HepG2 (cell line): Measurements from ENCODE around the gene SHPK. TPM values are rescaled to one million over a fixed set of nuclear protein-coding genes. Genes with fewer than 3 reads are reported as not detected.

Experiments used
- ATF4 ChIP-seq, 2 experiments: fragments of 450-650 bp in 1 of 2; sonication (generic) in 1 of 2; formaldehyde crosslinking; IDR thresholded peaks; 2 replicates each; pipeline versions ENCODE4 v1.5.0 to v1.8.0; 2020 to 2022; ENCODE audit warnings: mild to moderate bottlenecking in 1 of 2, missing genetic modification reagents in 1 of 2
- CENPX ChIP-seq: sonication (generic); formaldehyde crosslinking; IDR thresholded peaks from 2 replicates; pipeline ENCODE4 v1.9.0; 2021; ENCODE audit warnings: mild to moderate bottlenecking, missing genetic modification reagents, moderate library complexity
- HES4 ChIP-seq: sonication (generic); formaldehyde crosslinking; IDR thresholded peaks from 2 replicates; pipeline ENCODE4 v1.9.0; 2021; ENCODE audit warnings: mild to moderate bottlenecking, missing genetic modification reagents, borderline replicate concordance
- LRRFIP1 ChIP-seq: sonication (generic); formaldehyde crosslinking; conservative IDR thresholded peaks from 2 replicates; pipeline ENCODE4 v1.4.0; 2020; ENCODE audit warnings: missing genetic modification reagents
- MATR3 ChIP-seq: sonication (generic); formaldehyde crosslinking; IDR thresholded peaks from 2 replicates; pipeline ENCODE4 v1.4.0; 2020; ENCODE audit warnings: missing genetic modification reagents
- NFYC ChIP-seq: IDR thresholded peaks from 2 replicates; pipeline ENCODE4 v1.6.1; 2016; ENCODE audit warnings: missing genetic modification reagents, missing compliant biosample characterization
- PRMT3 ChIP-seq: sonication (generic); formaldehyde crosslinking; IDR thresholded peaks from 2 replicates; pipeline ENCODE4 v1.8.1; 2022; ENCODE audit warnings: low read depth, mild to moderate bottlenecking, moderate library complexity, missing genetic modification reagents, borderline replicate concordance
- THRA ChIP-seq: sonication (generic); formaldehyde crosslinking; IDR thresholded peaks from 2 replicates; pipeline ENCODE4 v1.4.0; 2020; ENCODE audit warnings: missing genetic modification reagents, borderline replicate concordance
- ZKSCAN1 ChIP-seq: fragments of 150-350 bp; IDR thresholded peaks from 2 replicates; pipeline ENCODE4 v1.6.1; 2014; ENCODE audit warnings: low read length
- ZNF326 ChIP-seq: sonication (generic); formaldehyde crosslinking; IDR thresholded peaks from 2 replicates; pipeline ENCODE4 v1.4.0; 2020; ENCODE audit warnings: missing genetic modification reagents, borderline replicate concordance
- ZNF430 ChIP-seq: sonication (generic); formaldehyde crosslinking; IDR thresholded peaks from 2 replicates; pipeline ENCODE4 v1.9.0; 2021; ENCODE audit warnings: mild to moderate bottlenecking, missing genetic modification reagents
- ZNF446 ChIP-seq: sonication (generic); formaldehyde crosslinking; IDR thresholded peaks from 2 replicates; pipeline ENCODE4 v1.5.0; 2020; ENCODE audit warnings: mild to moderate bottlenecking, missing genetic modification reagents
- ZNF451 ChIP-seq: sonication (generic); formaldehyde crosslinking; IDR thresholded peaks from 2 replicates; pipeline ENCODE4 v1.5.0; 2020; ENCODE audit warnings: mild to moderate bottlenecking, missing genetic modification reagents
- ZNF614 ChIP-seq: IDR thresholded peaks from 2 replicates; pipeline ENCODE4 v1.6.1; 2018; ENCODE audit warnings: missing biosample characterization, missing genetic modification reagents, inconsistent platforms, borderline replicate concordance
- ZNF720 ChIP-seq: sonication (generic); formaldehyde crosslinking; IDR thresholded peaks from 2 replicates; pipeline ENCODE4 v1.4.0; 2020; ENCODE audit warnings: missing genetic modification reagents
- ZNF773 ChIP-seq: sonication (generic); formaldehyde crosslinking; IDR thresholded peaks from 2 replicates; pipeline ENCODE4 v1.4.0; 2020; ENCODE audit warnings: missing genetic modification reagents, borderline replicate concordance
- polyA plus RNA-seq, 8 experiments: library from polyadenylated mRNA; depleted of rRNA in 3 of 8; stranded (reverse) in 7 of 8; unstranded in 1 of 8; fragments of >200 nt; fragmentation: Illumina TruSeq in 4 of 8; extraction: Trizol in 4 of 8; gene quantifications; 2 replicates each; pipeline versions ENCODE4 v1.2.1 to v1.2.3, GENCODE V29; 2011 to 2016; ENCODE audit warnings: low read depth in 4 of 8, missing spikeins in 1 of 8, mixed read lengths in 1 of 8; ENCODE audit not compliant: insufficient read depth in 1 of 8
- total RNA-seq, 5 experiments: library from RNA; depleted of rRNA; stranded (reverse); fragments of >200 nt; fragmentation: Illumina TruSeq; extraction: Trizol; gene quantifications; 2 replicates each; pipeline ENCODE4 v1.2.3, GENCODE V29; 2016; ENCODE audit warnings: low read depth in 1 of 5
- TF ChIP-seq, protein P1 (sequence below): sonication (generic); formaldehyde crosslinking; IDR thresholded peaks from 2 replicates; pipeline ENCODE4 v1.8.0; 2022; ENCODE audit warnings: missing genetic modification reagents, mild to moderate bottlenecking, moderate library complexity, borderline replicate concordance
- TF ChIP-seq, protein P2 (sequence below): sonication (generic); formaldehyde crosslinking; IDR thresholded peaks from 2 replicates; pipeline ENCODE4 v1.4.0; 2020; ENCODE audit warnings: missing genetic modification reagents, borderline replicate concordance
- TF ChIP-seq, protein P3 (sequence below): sonication (generic); formaldehyde crosslinking; IDR thresholded peaks from 2 replicates; pipeline ENCODE4 v1.4.0; 2020; ENCODE audit warnings: mild to moderate bottlenecking, missing genetic modification reagents

SHPK gene
- total and polyA plus RNA-seq, 2 of the 13 experiments (the other 11 are each of a cell fraction or from before 2014, with no cell fraction given), result 16.2 to 30.9 TPM

GRCh38 chr17:3668279-3669084, 32.4 kb upstream of the SHPK start, which contains the start of the genes EMC6 and TAX1BP3 (continued):
- no peak for TF ChIP-seq ATF4 (CRISPR knock-in tag; IDR thresholded peaks at IDR 0.05)
- TF ChIP-seq ZNF720 (CRISPR knock-in tag), result no peak
- TF ChIP-seq ZNF326 (CRISPR knock-in tag), result no peak
- TF ChIP-seq LRRFIP1 (CRISPR knock-in tag), result no peak
- TF ChIP-seq, protein P1, sequence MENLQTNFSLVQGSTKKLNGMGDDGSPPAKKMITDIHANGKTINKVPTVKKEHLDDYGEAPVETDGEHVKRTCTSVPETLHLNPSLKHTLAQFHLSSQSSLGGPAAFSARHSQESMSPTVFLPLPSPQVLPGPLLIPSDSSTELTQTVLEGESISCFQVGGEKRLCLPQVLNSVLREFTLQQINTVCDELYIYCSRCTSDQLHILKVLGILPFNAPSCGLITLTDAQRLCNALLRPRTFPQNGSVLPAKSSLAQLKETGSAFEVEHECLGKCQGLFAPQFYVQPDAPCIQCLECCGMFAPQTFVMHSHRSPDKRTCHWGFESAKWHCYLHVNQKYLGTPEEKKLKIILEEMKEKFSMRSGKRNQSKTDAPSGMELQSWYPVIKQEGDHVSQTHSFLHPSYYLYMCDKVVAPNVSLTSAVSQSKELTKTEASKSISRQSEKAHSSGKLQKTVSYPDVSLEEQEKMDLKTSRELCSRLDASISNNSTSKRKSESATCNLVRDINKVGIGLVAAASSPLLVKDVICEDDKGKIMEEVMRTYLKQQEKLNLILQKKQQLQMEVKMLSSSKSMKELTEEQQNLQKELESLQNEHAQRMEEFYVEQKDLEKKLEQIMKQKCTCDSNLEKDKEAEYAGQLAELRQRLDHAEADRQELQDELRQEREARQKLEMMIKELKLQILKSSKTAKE (CRISPR knock-in tag), result no peak
- no peak; the same call in 1 of the 2 replicates for TF ChIP-seq THRA (CRISPR knock-in tag)
- TF ChIP-seq CENPX (CRISPR knock-in tag), result no peak
- TF ChIP-seq, protein P2, sequence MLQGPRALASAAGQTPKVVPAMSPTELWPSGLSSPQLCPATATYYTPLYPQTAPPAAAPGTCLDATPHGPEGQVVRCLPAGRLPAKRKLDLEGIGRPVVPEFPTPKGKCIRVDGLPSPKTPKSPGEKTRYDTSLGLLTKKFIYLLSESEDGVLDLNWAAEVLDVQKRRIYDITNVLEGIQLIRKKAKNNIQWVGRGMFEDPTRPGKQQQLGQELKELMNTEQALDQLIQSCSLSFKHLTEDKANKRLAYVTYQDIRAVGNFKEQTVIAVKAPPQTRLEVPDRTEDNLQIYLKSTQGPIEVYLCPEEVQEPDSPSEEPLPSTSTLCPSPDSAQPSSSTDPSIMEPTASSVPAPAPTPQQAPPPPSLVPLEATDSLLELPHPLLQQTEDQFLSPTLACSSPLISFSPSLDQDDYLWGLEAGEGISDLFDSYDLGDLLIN (CRISPR knock-in tag), result peak; percentile 39; the same call in 1 of the 2 replicates
- no peak for TF ChIP-seq ZNF614 (CRISPR knock-in tag)
- TF ChIP-seq, protein P3, sequence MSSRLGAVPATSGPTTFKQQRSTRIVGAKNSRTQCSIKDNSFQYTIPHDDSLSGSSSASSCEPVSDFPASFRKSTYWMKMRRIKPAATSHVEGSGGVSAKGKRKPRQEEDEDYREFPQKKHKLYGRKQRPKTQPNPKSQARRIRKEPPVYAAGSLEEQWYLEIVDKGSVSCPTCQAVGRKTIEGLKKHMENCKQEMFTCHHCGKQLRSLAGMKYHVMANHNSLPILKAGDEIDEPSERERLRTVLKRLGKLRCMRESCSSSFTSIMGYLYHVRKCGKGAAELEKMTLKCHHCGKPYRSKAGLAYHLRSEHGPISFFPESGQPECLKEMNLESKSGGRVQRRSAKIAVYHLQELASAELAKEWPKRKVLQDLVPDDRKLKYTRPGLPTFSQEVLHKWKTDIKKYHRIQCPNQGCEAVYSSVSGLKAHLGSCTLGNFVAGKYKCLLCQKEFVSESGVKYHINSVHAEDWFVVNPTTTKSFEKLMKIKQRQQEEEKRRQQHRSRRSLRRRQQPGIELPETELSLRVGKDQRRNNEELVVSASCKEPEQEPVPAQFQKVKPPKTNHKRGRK (CRISPR knock-in tag), result no peak
- no peak for TF ChIP-seq ZNF773 (CRISPR knock-in tag)
- no peak for TF ChIP-seq HES4 (CRISPR knock-in tag)
- peak; percentile 82 for TF ChIP-seq NFYC (CRISPR knock-in tag)
- TF ChIP-seq ZNF430 (CRISPR knock-in tag), result peak; percentile 7; the same call in 1 of the 2 replicates
- TF ChIP-seq ZKSCAN1, result no peak; the same call in 1 of the 2 replicates
- no peak for TF ChIP-seq ZNF446 (CRISPR knock-in tag)
- TF ChIP-seq ZNF451 (CRISPR knock-in tag), result no peak
- no peak for TF ChIP-seq PRMT3 (CRISPR knock-in tag)
- TF ChIP-seq MATR3, result no peak
